ENCODE measurements around the gene B9D1.

GRCh38 chr17:19388791-19389785, 26.6 kb upstream of the B9D1 start:
- TF ChIP-seq, protein P1, sequence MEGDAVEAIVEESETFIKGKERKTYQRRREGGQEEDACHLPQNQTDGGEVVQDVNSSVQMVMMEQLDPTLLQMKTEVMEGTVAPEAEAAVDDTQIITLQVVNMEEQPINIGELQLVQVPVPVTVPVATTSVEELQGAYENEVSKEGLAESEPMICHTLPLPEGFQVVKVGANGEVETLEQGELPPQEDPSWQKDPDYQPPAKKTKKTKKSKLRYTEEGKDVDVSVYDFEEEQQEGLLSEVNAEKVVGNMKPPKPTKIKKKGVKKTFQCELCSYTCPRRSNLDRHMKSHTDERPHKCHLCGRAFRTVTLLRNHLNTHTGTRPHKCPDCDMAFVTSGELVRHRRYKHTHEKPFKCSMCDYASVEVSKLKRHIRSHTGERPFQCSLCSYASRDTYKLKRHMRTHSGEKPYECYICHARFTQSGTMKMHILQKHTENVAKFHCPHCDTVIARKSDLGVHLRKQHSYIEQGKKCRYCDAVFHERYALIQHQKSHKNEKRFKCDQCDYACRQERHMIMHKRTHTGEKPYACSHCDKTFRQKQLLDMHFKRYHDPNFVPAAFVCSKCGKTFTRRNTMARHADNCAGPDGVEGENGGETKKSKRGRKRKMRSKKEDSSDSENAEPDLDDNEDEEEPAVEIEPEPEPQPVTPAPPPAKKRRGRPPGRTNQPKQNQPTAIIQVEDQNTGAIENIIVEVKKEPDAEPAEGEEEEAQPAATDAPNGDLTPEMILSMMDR (IDR thresholded peaks at IDR 0.05; ENCODE audit: low read length) = no peak
- no peak for TF ChIP-seq EZH2phosphoT487 (IDR thresholded peaks at IDR 0.05; ENCODE audit: low read length)

Measured in MM.1S (cell line).